Keratinocyte (primary cell): ENCODE results near the gene ACTN4. TPM values are rescaled to one million over a fixed set of nuclear protein-coding genes. Genes with fewer than 3 reads are reported as not detected.

Experiments
- DNase-seq: peaks from one replicate; pipeline ENCODE4 v3.0.0-alpha.2; 2011; ENCODE audit warnings: low read depth, missing footprints, low spot score
- FAIRE-seq: peaks from 2 replicates; lab custom pipeline; 2011; peaks lifted over from hg19 to GRCh38; lab: Jason Lieb, UNC
- H2AFZ ChIP-seq: 2 replicates; pipeline ENCODE4 v1.6.0; 2012; ENCODE audit warnings: low read length, control low read depth, inconsistent platforms; ENCODE audit not compliant: control insufficient read depth
- H3K27ac ChIP-seq: 2 replicates; pipeline ENCODE4 v1.5.1; 2011; ENCODE audit warnings: low read length; ENCODE audit not compliant: control insufficient read depth, insufficient read depth
- H3K27me3 ChIP-seq: 3 replicates; pipeline ENCODE4 v1.6.0; 2011; ENCODE audit warnings: low read length; ENCODE audit not compliant: control insufficient read depth, insufficient read depth; ENCODE audit errors: extremely low read depth
- H3K36me3 ChIP-seq, 2 experiments: 2 replicates in 1 of 2; 3 replicates in 1 of 2; pipeline ENCODE4 v1.5.1; 2011; ENCODE audit warnings: low read length in 2 of 2, mild to moderate bottlenecking in 1 of 2; ENCODE audit not compliant: control insufficient read depth in 2 of 2, insufficient read depth in 2 of 2; ENCODE audit errors: extremely low read depth in 1 of 2
- H3K4me1 ChIP-seq: 3 replicates; pipeline ENCODE4 v1.5.1; 2011; ENCODE audit warnings: low read length; ENCODE audit not compliant: control insufficient read depth, insufficient read depth; ENCODE audit errors: extremely low read depth
- H3K4me2 ChIP-seq: 3 replicates; pipeline ENCODE4 v1.6.0; 2011; ENCODE audit warnings: low read depth, low read length; ENCODE audit not compliant: control insufficient read depth, insufficient read depth; ENCODE audit errors: extremely low read depth
- H3K4me3 ChIP-seq, 3 experiments: fragments of 200-600 bp in 1 of 3; sonication (generic) in 1 of 3; 2 replicates in 2 of 3; 3 replicates in 1 of 3; pipeline ENCODE4 v1.5.1; 2011 to 2016; ENCODE audit warnings: low read length in 3 of 3, mild to moderate bottlenecking in 3 of 3, control low read depth in 2 of 3, inconsistent platforms in 1 of 3, low read depth in 1 of 3, mixed read lengths in 1 of 3, mixed run types in 1 of 3, moderate library complexity in 1 of 3; ENCODE audit not compliant: control insufficient read depth in 2 of 3, insufficient read depth in 2 of 3; ENCODE audit errors: extremely low read depth in 1 of 3
- H3K79me2 ChIP-seq: 2 replicates; pipeline ENCODE4 v1.6.0; 2012; ENCODE audit warnings: low read length; ENCODE audit not compliant: control insufficient read depth, insufficient read depth
- H3K9ac ChIP-seq: 3 replicates; pipeline ENCODE4 v1.6.0; 2011; ENCODE audit warnings: low read length; ENCODE audit not compliant: control insufficient read depth, insufficient read depth; ENCODE audit errors: extremely low read depth
- H3K9me1 ChIP-seq: 3 replicates; pipeline ENCODE4 v1.6.0; 2011; ENCODE audit warnings: low read length; ENCODE audit not compliant: control insufficient read depth, insufficient read depth; ENCODE audit errors: extremely low read depth
- H3K9me3 ChIP-seq: 2 replicates; pipeline ENCODE4 v1.5.1; 2012; ENCODE audit warnings: low read depth, low read length; ENCODE audit not compliant: control insufficient read depth
- H4K20me1 ChIP-seq: 3 replicates; pipeline ENCODE4 v1.6.0; 2011; ENCODE audit warnings: low read length; ENCODE audit not compliant: control insufficient read depth, insufficient read depth; ENCODE audit errors: extremely low read depth
- EZH2 ChIP-seq: IDR thresholded peaks from one replicate; pipeline ENCODE4 v1.6.1; 2012; ENCODE audit warnings: inconsistent platforms, mild to moderate bottlenecking, low read length, moderate library complexity
- dilution Hi-C: fragments of 300-500 bp; cut with MboI; formaldehyde crosslinking; loops from one replicate; pipeline ENCODE4 v1.7.0; 2020; ENCODE audit warnings: low sequenced_read_pairs; ENCODE audit not compliant: extremely low pct_ligation_motif_present
- polyA plus RNA-seq, 5 experiments: library from polyadenylated mRNA; depleted of rRNA in 3 of 5; stranded (reverse) in 3 of 5; stranded (forward) in 1 of 5; unstranded in 1 of 5; fragments of >200 nt; gene quantifications; 1 replicate in 1 of 5; 2 replicates in 3 of 5; 3 replicates in 1 of 5; pipeline versions ENCODE4 v1.2.1 to v1.2.3, GENCODE V29; 2011 to 2012; ENCODE audit warnings: missing spikeins in 2 of 5, low read depth in 1 of 5, low replicate concordance in 1 of 5
- TF ChIP-seq, protein P1 (sequence below), 3 experiments: IDR thresholded peaks in 1 of 3; conservative IDR thresholded peaks in 1 of 3; optimal IDR thresholded peaks in 1 of 3; 2 replicates in 2 of 3; 3 replicates in 1 of 3; pipeline versions ENCODE3 to v1.5.1; 2011; ENCODE audit warnings: low read length in 3 of 3, mild to moderate bottlenecking in 3 of 3, moderate library complexity in 2 of 3, control low read depth in 1 of 3, inconsistent platforms in 1 of 3; ENCODE audit not compliant: insufficient read depth in 2 of 3; ENCODE audit errors: extremely low read depth in 1 of 3

The ACTN4 gene
- polyA plus RNA-seq, 1 donor (not counting 4 experiments of a cell fraction or from before 2014, with no cell fraction given) = 463 TPM

DNA sequence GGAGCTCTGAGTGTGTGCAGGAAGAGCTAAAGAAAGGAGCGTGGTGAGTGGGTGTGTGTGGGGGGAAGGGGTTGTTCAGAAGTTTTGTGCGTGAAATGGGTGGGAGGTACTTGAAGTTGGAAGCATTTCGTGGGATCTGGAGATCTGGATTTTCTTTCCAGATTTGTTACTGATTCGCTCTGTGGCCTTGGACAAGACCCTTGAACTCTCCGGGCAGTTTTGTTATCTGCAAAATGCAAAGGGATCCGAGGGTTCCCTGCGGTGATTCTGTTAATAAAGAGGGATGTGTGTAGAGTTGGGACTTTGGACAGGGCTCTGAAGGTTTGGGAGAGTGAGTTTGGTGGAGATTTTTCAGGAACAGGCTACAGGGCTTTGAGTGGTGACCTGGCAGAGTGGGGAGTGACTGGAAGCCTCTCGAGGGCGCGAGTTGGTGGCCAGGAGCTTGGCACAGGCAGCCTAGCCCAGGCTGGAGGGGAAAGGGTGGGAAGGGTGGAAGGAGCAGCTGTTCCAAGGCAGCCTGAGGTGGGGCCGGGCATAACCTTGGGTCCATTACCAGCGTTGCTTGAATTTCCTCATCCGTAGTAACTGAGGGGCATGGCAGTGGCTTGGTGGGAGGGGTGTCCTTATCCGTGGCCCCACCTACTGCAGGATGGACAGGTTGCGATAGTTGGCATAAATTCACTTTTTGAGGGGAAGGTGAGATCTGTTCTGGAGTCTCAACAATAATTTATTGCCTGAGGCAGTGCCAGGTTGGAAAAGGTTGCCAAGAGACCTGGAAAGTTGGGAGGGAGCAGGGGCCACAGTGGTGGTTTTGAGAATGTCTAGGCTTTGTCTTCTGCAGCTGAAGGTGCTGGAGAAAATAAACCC lies 2.1 kb downstream of the ACTN4 start:
- Histone ChIP-seq H3K9me3 (no peaks in the 10 kb centered on the region), H3K27ac (peak overlapping the region; percentile 98), H2AFZ (no peak overlapping the region), H3K27me3 (no peaks in the 10 kb centered on the region), H3K4me1 (peaks cover 44% of the 10 kb centered on the region), H3K9ac (peak overlapping the region; percentile 99), H3K9me1 (no peaks in the 10 kb centered on the region), H3K79me2 (peaks cover 71% of the 10 kb centered on the region), H3K36me3 (peaks cover 0 to 9% of the 10 kb centered on the region in 2 experiments), H3K4me2 (peak overlapping the region; percentile 71), H3K4me3 (peak overlapping the region; percentile 96 to 100 (median 98)), H4K20me1 (peaks cover 9% of the 10 kb centered on the region)
- DNase-seq (no peak), FAIRE-seq (peak; percentile 62)
- TF ChIP-seq, protein P1, sequence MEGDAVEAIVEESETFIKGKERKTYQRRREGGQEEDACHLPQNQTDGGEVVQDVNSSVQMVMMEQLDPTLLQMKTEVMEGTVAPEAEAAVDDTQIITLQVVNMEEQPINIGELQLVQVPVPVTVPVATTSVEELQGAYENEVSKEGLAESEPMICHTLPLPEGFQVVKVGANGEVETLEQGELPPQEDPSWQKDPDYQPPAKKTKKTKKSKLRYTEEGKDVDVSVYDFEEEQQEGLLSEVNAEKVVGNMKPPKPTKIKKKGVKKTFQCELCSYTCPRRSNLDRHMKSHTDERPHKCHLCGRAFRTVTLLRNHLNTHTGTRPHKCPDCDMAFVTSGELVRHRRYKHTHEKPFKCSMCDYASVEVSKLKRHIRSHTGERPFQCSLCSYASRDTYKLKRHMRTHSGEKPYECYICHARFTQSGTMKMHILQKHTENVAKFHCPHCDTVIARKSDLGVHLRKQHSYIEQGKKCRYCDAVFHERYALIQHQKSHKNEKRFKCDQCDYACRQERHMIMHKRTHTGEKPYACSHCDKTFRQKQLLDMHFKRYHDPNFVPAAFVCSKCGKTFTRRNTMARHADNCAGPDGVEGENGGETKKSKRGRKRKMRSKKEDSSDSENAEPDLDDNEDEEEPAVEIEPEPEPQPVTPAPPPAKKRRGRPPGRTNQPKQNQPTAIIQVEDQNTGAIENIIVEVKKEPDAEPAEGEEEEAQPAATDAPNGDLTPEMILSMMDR (optimal IDR thresholded peaks at IDR 0.05 in 1 of 3, IDR thresholded peaks at IDR 0.05 in 1 of 3, conservative IDR thresholded peaks at IDR 0.05 in 1 of 3; ENCODE audit: extremely low read depth in 1 of 3, insufficient read depth in 2 of 3, low read length in 3 of 3) = no peak
- no peak for TF ChIP-seq EZH2
- dilution Hi-C loops = no loop called here

DNA sequence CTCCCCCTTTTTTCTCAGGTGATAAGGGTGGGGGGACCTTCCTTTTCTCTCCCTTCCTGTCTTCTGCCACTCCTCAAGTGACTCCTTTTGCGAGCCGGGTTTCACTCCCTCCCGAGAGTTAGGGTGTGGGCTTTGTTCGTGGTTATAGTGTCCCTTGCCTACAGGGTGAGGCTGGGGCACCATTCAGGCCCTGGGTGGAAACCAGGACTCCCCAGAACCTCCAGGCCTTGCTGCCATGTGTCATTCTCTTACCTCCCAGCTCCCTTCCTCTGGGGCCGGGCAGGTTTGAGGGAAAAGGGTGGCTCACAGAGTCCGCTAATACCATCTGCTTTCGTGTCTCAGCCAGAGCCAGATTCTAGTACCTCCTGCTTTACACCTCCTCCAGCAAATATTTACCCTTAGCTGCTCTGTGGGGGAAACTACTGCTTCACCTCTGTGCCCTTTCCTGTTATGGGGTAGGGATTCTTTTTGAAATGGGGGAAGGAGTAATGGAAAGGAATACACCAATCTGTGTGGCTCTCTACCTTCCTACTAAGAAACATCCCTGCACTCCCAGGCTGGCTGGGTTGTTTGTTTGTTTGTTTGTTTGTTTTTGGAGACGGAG lies 2.8 kb downstream of the ACTN4 start:
- Histone ChIP-seq H3K9me3 (no peaks in the 10 kb centered on the region), H4K20me1 (peaks cover 9% of the 10 kb centered on the region), H3K9me1 (no peaks in the 10 kb centered on the region), H3K36me3 (peaks cover 4 to 16% of the 10 kb centered on the region in 2 experiments), H3K9ac (peak overlapping the region; percentile 99), H2AFZ (no peak overlapping the region), H3K4me1 (peaks cover 48% of the 10 kb centered on the region), H3K79me2 (peaks cover 78% of the 10 kb centered on the region), H3K27me3 (no peaks in the 10 kb centered on the region), H3K4me3 (peak overlapping the region; percentile 96 to 100 (median 98)), H3K4me2 (peak overlapping the region; percentile 71), H3K27ac (peak overlapping the region; percentile 98)
- DNase-seq (no peak), FAIRE-seq (no peak)
- TF ChIP-seq EZH2 = no peak
- TF ChIP-seq, protein P1 (optimal IDR thresholded peaks at IDR 0.05 in 1 of 3, IDR thresholded peaks at IDR 0.05 in 1 of 3, conservative IDR thresholded peaks at IDR 0.05 in 1 of 3; ENCODE audit: extremely low read depth in 1 of 3, insufficient read depth in 2 of 3, low read length in 3 of 3) = no peak
- dilution Hi-C loops = no loop called here
